Panc1 (cell line): ENCODE measurements around the gene SHISA9. TPM values are rescaled to one million over a fixed set of nuclear protein-coding genes. Genes with fewer than 3 reads are reported as not detected.

Source experiments
- ATAC-seq: fragments of 200-7000 bp; cut with Tn5 transposase; 2 replicates; pipeline ENCODE4 v1.9.1; 2020; ENCODE audit warnings: mild to moderate bottlenecking, moderate library complexity
- BruUV-seq: library from RNA; stranded (reverse); fragments of 400-500 nt; replicated peaks from 2 replicates; lab custom pipeline; 2021; lab: Mats Ljungman, UMichigan
- CTCF ChIA-PET: fragments of 300-600 bp; sonication (Branson Sonifier 250); formaldehyde crosslinking; loops from one replicate; lab custom pipeline; 2022; ENCODE audit warnings: antibody characterized with exemption; lab: Charles Lee
- POLR2A ChIA-PET: fragments of 300-600 bp; sonication (Branson Sonifier 250); formaldehyde crosslinking; loops from one replicate; lab custom pipeline; 2022; ENCODE audit warnings: antibody characterized with exemption; lab: Charles Lee
- DNase-seq: peaks from one replicate; pipeline ENCODE4 v3.0.0-alpha.2; 2010; ENCODE audit warnings: low read depth, low spot score
- H3K27ac ChIP-seq: 2 replicates; pipeline ENCODE4 v1.5.1; 2011; ENCODE audit warnings: mild to moderate bottlenecking, low read length, inconsistent platforms
- H3K27me3 ChIP-seq: fragments of 200-500 bp; sonication (Bioruptor generic); 2 replicates; pipeline ENCODE4 v1.6.0; 2014; ENCODE audit warnings: low read length, inconsistent platforms; ENCODE audit not compliant: control insufficient read depth, insufficient read depth
- H3K36me3 ChIP-seq: fragments of 200-500 bp; sonication (Bioruptor generic); 2 replicates; pipeline ENCODE4 v1.5.1; 2014; ENCODE audit warnings: inconsistent platforms, mild to moderate bottlenecking, low read length, moderate library complexity; ENCODE audit not compliant: control insufficient read depth, insufficient read depth
- H3K4me1 ChIP-seq: 2 replicates; pipeline ENCODE4 v1.5.1; 2011; ENCODE audit warnings: inconsistent platforms, mild to moderate bottlenecking, low read length, moderate library complexity; ENCODE audit not compliant: control insufficient read depth, insufficient read depth
- H3K4me3 ChIP-seq, 2 experiments: 2 replicates each; pipeline ENCODE4 v1.5.1; 2011 to 2012; ENCODE audit warnings: low read depth in 2 of 2, low read length in 2 of 2, mild to moderate bottlenecking in 2 of 2, inconsistent platforms in 1 of 2, moderate library complexity in 1 of 2
- H3K9me3 ChIP-seq: fragments of 200-500 bp; sonication (Bioruptor generic); 2 replicates; pipeline ENCODE4 v1.5.1; 2014; ENCODE audit warnings: low read depth, mild to moderate bottlenecking, inconsistent platforms, low read length, moderate library complexity; ENCODE audit not compliant: control insufficient read depth, insufficient read depth
- POLR2AphosphoS5 ChIP-seq: IDR thresholded peaks from 2 replicates; pipeline ENCODE4 v1.6.1; 2012; ENCODE audit warnings: mild to moderate bottlenecking, low read depth, low read length, moderate library complexity
- SIN3A ChIP-seq: IDR thresholded peaks from 2 replicates; pipeline ENCODE4 v1.6.1; 2012; ENCODE audit warnings: low read depth, mild to moderate bottlenecking, low read length, moderate library complexity, borderline replicate concordance; ENCODE audit not compliant: insufficient read depth
- TCF7L2 ChIP-seq: IDR thresholded peaks from 2 replicates; pipeline ENCODE4 v1.6.1; 2011; ENCODE audit warnings: mild to moderate bottlenecking, low read depth, low read length, inconsistent platforms
- in situ Hi-C: cut with HindIII; loops from 2 replicates; pipeline ENCODE4 v1.10.0; 2016; ENCODE audit warnings: low sequenced_read_pairs, low pct_unique_long_range_greater_than_20kb
- intact Hi-C: fragments of 100-400 bp; cut with micrococcal nuclease; formaldehyde crosslinking; loops from one replicate; pipeline ENCODE4 v1.10.0; 2022; ENCODE audit not compliant: unreplicated experiment
- total RNA-seq: library from RNA; stranded (reverse); gene quantifications from one replicate; pipeline ENCODE4 v1.2.1, GENCODE V29; 2021; ENCODE audit not compliant: unreplicated experiment
- TF ChIP-seq, protein P1 (sequence below): fragments of 450-650 bp; IDR thresholded peaks from 2 replicates; pipeline ENCODE4 v1.5.1; 2017; ENCODE audit warnings: mild to moderate bottlenecking
- TF ChIP-seq, protein P2 (sequence below), 2 experiments: IDR thresholded peaks; 2 replicates each; pipeline ENCODE4 v1.6.1; 2011 to 2012; ENCODE audit warnings: low read depth in 2 of 2, control low read depth in 1 of 2, low read length in 1 of 2, mild to moderate bottlenecking in 1 of 2, moderate library complexity in 1 of 2; ENCODE audit not compliant: insufficient read depth in 1 of 2

Gene SHISA9
- total RNA-seq, 1 experiment from 2014 or later: 0.10 TPM

DNA sequence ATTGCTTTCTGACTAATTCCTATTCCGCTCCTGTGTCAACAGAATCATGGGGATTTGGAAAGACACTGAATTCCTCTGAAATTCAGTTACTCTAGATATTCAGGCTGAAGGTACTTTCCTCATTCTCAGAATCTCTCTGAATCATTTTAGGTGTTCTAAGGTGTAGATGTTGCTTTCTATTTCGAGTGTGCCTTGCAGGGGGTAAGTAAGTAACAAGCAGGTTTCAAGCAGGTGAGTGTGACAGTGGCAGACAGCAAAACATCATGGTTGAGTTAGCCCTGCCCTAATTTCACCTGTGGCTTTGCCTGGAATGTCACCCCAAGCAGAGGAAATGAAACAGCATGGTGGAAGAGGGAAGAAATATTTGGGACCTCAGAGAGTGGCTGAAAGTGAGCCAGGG lies 75.1 kb downstream of the SHISA9 start:
- no peak for DNase-seq
- TF ChIP-seq, protein P1, sequence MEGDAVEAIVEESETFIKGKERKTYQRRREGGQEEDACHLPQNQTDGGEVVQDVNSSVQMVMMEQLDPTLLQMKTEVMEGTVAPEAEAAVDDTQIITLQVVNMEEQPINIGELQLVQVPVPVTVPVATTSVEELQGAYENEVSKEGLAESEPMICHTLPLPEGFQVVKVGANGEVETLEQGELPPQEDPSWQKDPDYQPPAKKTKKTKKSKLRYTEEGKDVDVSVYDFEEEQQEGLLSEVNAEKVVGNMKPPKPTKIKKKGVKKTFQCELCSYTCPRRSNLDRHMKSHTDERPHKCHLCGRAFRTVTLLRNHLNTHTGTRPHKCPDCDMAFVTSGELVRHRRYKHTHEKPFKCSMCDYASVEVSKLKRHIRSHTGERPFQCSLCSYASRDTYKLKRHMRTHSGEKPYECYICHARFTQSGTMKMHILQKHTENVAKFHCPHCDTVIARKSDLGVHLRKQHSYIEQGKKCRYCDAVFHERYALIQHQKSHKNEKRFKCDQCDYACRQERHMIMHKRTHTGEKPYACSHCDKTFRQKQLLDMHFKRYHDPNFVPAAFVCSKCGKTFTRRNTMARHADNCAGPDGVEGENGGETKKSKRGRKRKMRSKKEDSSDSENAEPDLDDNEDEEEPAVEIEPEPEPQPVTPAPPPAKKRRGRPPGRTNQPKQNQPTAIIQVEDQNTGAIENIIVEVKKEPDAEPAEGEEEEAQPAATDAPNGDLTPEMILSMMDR: no peak
- no peak for TF ChIP-seq POLR2AphosphoS5
- TF ChIP-seq, protein P2, sequence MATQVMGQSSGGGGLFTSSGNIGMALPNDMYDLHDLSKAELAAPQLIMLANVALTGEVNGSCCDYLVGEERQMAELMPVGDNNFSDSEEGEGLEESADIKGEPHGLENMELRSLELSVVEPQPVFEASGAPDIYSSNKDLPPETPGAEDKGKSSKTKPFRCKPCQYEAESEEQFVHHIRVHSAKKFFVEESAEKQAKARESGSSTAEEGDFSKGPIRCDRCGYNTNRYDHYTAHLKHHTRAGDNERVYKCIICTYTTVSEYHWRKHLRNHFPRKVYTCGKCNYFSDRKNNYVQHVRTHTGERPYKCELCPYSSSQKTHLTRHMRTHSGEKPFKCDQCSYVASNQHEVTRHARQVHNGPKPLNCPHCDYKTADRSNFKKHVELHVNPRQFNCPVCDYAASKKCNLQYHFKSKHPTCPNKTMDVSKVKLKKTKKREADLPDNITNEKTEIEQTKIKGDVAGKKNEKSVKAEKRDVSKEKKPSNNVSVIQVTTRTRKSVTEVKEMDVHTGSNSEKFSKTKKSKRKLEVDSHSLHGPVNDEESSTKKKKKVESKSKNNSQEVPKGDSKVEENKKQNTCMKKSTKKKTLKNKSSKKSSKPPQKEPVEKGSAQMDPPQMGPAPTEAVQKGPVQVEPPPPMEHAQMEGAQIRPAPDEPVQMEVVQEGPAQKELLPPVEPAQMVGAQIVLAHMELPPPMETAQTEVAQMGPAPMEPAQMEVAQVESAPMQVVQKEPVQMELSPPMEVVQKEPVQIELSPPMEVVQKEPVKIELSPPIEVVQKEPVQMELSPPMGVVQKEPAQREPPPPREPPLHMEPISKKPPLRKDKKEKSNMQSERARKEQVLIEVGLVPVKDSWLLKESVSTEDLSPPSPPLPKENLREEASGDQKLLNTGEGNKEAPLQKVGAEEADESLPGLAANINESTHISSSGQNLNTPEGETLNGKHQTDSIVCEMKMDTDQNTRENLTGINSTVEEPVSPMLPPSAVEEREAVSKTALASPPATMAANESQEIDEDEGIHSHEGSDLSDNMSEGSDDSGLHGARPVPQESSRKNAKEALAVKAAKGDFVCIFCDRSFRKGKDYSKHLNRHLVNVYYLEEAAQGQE (IDR thresholded peaks at IDR 0.05; ENCODE audit: insufficient read depth in 1 of 2, low read depth in 2 of 2, low read length in 1 of 2): no peak
- no peak for TF ChIP-seq TCF7L2
- no peak for TF ChIP-seq SIN3A
- 0 out of 2 replicates have a peak, but pooled peaks cover 2% of the 10 kb centered on the region for H3K9me3 ChIP-seq
- H3K4me1 ChIP-seq: no peaks in the 10 kb centered on the region
- CTCF ChIA-PET: no interaction called here
- no peak overlapping the region for H3K4me3 ChIP-seq
- intact Hi-C loops (no loop called here), in situ Hi-C loops (no loop called here)
- no peaks in the 10 kb centered on the region for H3K36me3 ChIP-seq
- BruUV-seq: no TSS peak
- ATAC-seq: no peak
- H3K27ac ChIP-seq: no peak overlapping the region
- H3K27me3 ChIP-seq: peaks cover 2% of the 10 kb centered on the region; the same call in 1 of the 2 replicates
- POLR2A ChIA-PET: no interaction called here

DNA sequence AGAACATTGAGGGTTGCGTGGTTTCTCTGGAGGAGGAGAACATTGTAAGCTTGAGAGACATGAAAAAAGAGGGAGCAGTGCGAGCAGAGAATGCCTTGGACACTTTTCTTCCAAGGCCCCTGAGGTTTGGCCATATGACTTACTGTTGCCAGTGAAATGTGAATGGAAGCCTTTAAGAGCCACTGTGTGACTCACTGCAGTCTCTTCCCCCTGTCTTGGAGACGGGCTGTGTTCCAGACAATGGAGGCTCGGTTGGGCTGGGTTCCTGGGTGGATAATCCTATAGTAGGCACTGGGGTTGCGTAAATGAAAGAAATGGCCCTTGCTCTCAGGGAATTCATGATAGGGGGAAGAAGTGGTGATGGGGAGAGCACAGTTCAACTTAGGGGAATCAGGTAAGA lies 75.5 kb downstream of the SHISA9 start:
- ChIA-PET CTCF (no interaction called here), POLR2A (no interaction called here)
- BruUV-seq: no TSS peak
- ATAC-seq (no peak), DNase-seq (no peak)
- no peak overlapping the region for H3K4me3 ChIP-seq
- in situ Hi-C loops: no loop called here
- H3K27ac ChIP-seq: no peak overlapping the region
- no peaks in the 10 kb centered on the region; the same call in 1 of the 2 replicates for H3K27me3 ChIP-seq
- intact Hi-C loops: no loop called here
- H3K36me3 ChIP-seq: no peaks in the 10 kb centered on the region
- 0 out of 2 replicates have a peak, but pooled peaks cover 2% of the 10 kb centered on the region for H3K9me3 ChIP-seq
- H3K4me1 ChIP-seq: no peaks in the 10 kb centered on the region
- TF ChIP-seq, protein P2 (IDR thresholded peaks at IDR 0.05; ENCODE audit: insufficient read depth in 1 of 2, low read depth in 2 of 2, low read length in 1 of 2): no peak
- TF ChIP-seq POLR2AphosphoS5 (no peak), TCF7L2 (no peak), SIN3A (no peak)
- TF ChIP-seq, protein P1: no peak
